Esophagus muscularis mucosa (tissue), 4 donors: ENCODE measurements around the gene SPP1. TPM values are rescaled to one million over a fixed set of nuclear protein-coding genes. Genes with fewer than 3 reads are reported as not detected.
"Not testable (repeated sequence)": the region's sequence is repeated elsewhere in the genome, so short reads cannot be mapped to it uniquely, and the experiment has no call there.

Source experiments
- DNase-seq: peaks from one replicate; pipeline ENCODE4 v3.0.0-alpha.2; 2017; ENCODE audit errors: extremely low spot score
- H3K27ac ChIP-seq, 4 donors: fragments of 200-600 bp; sonication (generic); replicated peaks in 1 of 4; 1 replicate in 3 of 4; 2 replicates in 1 of 4; pipeline ENCODE4 v1.5.1; 2016 to 2019; ENCODE audit warnings: mild to moderate bottlenecking in 1 of 4
- H3K27me3 ChIP-seq, 4 donors: fragments of 200-600 bp; sonication (generic); one replicate each; pipeline versions ENCODE4 v1.5.1 to v1.6.0; 2016 to 2019
- H3K36me3 ChIP-seq, 4 donors: fragments of 200-600 bp; sonication (generic); one replicate each; pipeline ENCODE4 v1.5.1; 2016 to 2019
- H3K4me1 ChIP-seq, 4 donors: fragments of 200-600 bp; sonication (generic); one replicate each; pipeline ENCODE4 v1.5.1; 2016 to 2019
- H3K4me3 ChIP-seq, 4 donors: fragments of 200-600 bp; sonication (generic); 1 replicate in 2 of 4; 2 replicates in 2 of 4; pipeline ENCODE4 v1.5.1; 2016 to 2019; ENCODE audit warnings: mild to moderate bottlenecking in 4 of 4, moderate library complexity in 1 of 4
- H3K9me3 ChIP-seq, 4 donors: fragments of 200-600 bp; sonication (generic); 1 replicate in 3 of 4; 2 replicates in 1 of 4; pipeline ENCODE4 v1.5.1; 2016 to 2019
- EP300 ChIP-seq: sonication (generic); formaldehyde crosslinking; IDR thresholded peaks from one replicate; pipeline ENCODE4 v1.6.1; 2017; ENCODE audit warnings: antibody characterized with exemption
- POLR2A ChIP-seq: fragments of 450-650 bp; IDR thresholded peaks from one replicate; pipeline ENCODE4 v1.6.1; 2017; ENCODE audit warnings: antibody characterized with exemption, moderate library complexity, mild to moderate bottlenecking, low read depth
- POLR2AphosphoS5 ChIP-seq, 2 donors: sonication (generic); formaldehyde crosslinking; IDR thresholded peaks; one replicate each; pipeline ENCODE4 v1.6.1; 2017; ENCODE audit warnings: antibody characterized with exemption in 2 of 2
- WGBS: methylation state at CpG from one replicate; pipeline ENCODE4 v1.1.5; 2018; 5-methylcytosine and 5-hydroxymethylcytosine counted together
- intact Hi-C: fragments of 100-400 bp; cut with DNase I; formaldehyde crosslinking; loops from one replicate; pipeline ENCODE4 v1.15.1; 2023
- total RNA-seq, 4 donors: library from RNA; depleted of rRNA; stranded (reverse); fragments of >200 nt; gene quantifications; one replicate each; pipeline versions ENCODE4 v1.1.0 to v1.2.1, GENCODE V29; 2016
- TF ChIP-seq, protein P1 (sequence below), 3 experiments: fragments of 200-600 bp in 2 of 3; fragments of 450-650 bp in 1 of 3; sonication (generic) in 2 of 3; IDR thresholded peaks; one replicate each; pipeline ENCODE4 v1.5.1; 2017 to 2019; ENCODE audit warnings: antibody characterized with exemption in 3 of 3, mild to moderate bottlenecking in 2 of 3, moderate library complexity in 1 of 3

Gene SPP1
- total RNA-seq, 4 donors from 2014 or later, result 2.5 to 45.4 (median 15.0) TPM

DNA sequence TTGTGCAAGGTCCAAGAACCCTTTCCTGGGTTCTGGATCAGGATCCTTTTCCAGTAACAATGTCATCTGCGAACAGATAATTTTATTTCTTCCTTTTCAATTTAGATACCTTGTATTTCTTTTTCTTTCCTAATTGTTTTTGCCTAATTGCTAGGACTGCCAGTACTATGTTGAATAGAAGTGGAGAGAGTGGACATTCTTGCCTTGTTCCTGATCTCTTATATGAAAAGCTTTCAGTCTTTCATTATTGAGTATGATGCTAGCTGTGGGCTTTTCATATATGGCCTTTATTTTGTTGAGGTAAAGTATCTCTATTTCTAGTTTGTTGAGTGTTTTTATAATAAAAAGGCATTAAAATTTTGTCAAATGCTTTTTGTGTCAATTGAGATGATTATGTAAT is 42.2 kb upstream of the SPP1 start:
- no peak for TF ChIP-seq POLR2A
- Histone ChIP-seq H3K4me1 (no peaks in the 10 kb centered on the region), H3K9me3 (peaks cover 0 to 8% (median 3%) of the 10 kb centered on the region in 4 donors), H3K27ac (no peak overlapping the region), H3K27me3 (no peaks in the 10 kb centered on the region), H3K36me3 (no peaks in the 10 kb centered on the region), H3K4me3 (no peak overlapping the region)
- WGBS, result 82% methylated on average over 1 of the region's 1 CpG
- intact Hi-C loops, result no loop called here
- DNase-seq, result no peak

DNA sequence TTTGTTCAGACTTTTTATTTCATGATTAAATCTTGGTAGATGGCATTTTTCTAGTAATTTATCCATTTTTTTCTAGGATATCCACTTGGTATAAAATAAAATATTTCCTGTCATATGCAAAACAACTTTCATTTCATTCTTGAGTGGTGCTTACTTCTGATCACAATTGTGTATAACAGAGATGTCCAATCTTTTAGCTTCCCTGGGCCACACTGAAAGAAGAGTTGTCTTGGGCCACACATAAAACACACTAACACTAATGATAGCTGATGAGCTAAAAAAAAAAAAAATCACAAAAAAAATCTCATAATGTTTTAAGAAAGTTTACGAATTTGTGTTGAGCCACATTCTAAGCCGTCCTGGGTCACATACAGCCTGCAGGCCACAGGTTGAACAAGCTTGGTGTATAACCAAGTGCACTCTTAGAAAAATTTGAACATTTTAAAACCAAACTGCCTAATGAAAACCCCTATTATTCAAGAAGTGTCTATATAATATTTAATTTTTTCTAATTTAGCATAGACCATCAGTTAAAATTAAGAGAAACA is 41.3 kb upstream of the SPP1 start:
- H3K27ac ChIP-seq, result no peak overlapping the region
- H3K4me1 ChIP-seq, result no peaks in the 10 kb centered on the region
- no peak overlapping the region for H3K4me3 ChIP-seq
- intact Hi-C loops, result no loop called here
- TF ChIP-seq POLR2AphosphoS5 (IDR thresholded peaks at IDR 0.05), result no peak
- no peak for TF ChIP-seq EP300
- TF ChIP-seq POLR2A, result no peak
- TF ChIP-seq, protein P1, sequence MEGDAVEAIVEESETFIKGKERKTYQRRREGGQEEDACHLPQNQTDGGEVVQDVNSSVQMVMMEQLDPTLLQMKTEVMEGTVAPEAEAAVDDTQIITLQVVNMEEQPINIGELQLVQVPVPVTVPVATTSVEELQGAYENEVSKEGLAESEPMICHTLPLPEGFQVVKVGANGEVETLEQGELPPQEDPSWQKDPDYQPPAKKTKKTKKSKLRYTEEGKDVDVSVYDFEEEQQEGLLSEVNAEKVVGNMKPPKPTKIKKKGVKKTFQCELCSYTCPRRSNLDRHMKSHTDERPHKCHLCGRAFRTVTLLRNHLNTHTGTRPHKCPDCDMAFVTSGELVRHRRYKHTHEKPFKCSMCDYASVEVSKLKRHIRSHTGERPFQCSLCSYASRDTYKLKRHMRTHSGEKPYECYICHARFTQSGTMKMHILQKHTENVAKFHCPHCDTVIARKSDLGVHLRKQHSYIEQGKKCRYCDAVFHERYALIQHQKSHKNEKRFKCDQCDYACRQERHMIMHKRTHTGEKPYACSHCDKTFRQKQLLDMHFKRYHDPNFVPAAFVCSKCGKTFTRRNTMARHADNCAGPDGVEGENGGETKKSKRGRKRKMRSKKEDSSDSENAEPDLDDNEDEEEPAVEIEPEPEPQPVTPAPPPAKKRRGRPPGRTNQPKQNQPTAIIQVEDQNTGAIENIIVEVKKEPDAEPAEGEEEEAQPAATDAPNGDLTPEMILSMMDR (IDR thresholded peaks at IDR 0.05), result no peak
- peaks cover 0 to 8% (median 3%) of the 10 kb centered on the region in 4 donors for H3K9me3 ChIP-seq
- no peak for DNase-seq
- H3K36me3 ChIP-seq, result no peaks in the 10 kb centered on the region
- H3K27me3 ChIP-seq, result no peaks in the 10 kb centered on the region
- 92% methylated on average over 2 of the region's 2 CpGs for WGBS

DNA sequence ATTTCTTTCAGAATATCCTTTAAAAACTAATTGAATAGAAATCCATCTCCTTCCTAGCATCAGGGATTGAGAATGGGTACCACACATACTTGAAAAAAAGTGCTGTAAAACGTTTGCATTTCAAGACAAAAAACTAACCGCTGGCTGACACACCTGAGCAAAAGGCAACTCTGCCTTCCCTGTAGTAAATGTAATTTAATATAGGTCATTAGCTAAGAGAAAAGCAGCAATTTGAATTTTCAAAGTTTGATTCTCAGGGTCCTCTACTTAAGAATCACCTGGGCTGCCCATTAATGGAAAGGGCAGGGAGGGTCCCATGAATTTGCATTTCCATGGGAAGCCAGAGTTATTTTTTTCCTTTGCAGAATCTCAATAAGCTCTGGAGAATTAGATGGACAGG is 40.5 kb upstream of the SPP1 start:
- DNase-seq, result no peak
- H3K9me3 ChIP-seq, result peaks cover 0 to 8% (median 3%) of the 10 kb centered on the region in 4 donors
- H3K27ac ChIP-seq, result no peak overlapping the region
- TF ChIP-seq POLR2AphosphoS5 (IDR thresholded peaks at IDR 0.05) (no peak), POLR2A (no peak), EP300 (no peak)
- TF ChIP-seq, protein P1 (IDR thresholded peaks at IDR 0.05), result no peak
- H3K4me3 ChIP-seq, result no peak overlapping the region
- H3K36me3 ChIP-seq, result no peaks in the 10 kb centered on the region
- 52% methylated on average over 2 of the region's 2 CpGs for WGBS
- intact Hi-C loops, result no loop called here
- no peaks in the 10 kb centered on the region for H3K4me1 ChIP-seq
- H3K27me3 ChIP-seq, result no peaks in the 10 kb centered on the region

DNA sequence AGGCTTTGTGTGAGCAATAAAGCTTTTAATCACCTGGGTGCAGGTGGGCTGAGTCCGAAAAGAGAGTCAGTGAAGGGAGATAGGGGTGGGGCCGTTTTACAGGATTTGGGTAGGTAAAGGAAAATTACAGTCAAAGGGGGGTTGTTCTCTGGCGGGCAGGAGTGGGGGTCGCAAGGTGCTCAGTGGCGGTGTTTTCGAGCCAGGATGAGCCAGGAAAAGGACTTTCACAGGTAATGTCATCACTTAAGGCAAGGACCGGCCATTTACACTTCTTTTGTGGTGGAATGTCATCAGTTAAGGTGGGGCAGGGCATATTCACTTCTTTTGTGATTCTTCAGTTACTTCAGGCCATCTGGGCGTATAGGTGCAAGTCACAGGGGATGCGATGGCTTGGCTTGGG is 39.6 kb upstream of the SPP1 start:
- H3K4me1 ChIP-seq, H3K27ac ChIP-seq, H3K9me3 ChIP-seq, DNase-seq, H3K36me3 ChIP-seq, intact Hi-C loops, H3K4me3 ChIP-seq, H3K27me3 ChIP-seq: not testable (repeated sequence)
- WGBS, result 88% methylated on average over 7 of the region's 9 CpGs

DNA sequence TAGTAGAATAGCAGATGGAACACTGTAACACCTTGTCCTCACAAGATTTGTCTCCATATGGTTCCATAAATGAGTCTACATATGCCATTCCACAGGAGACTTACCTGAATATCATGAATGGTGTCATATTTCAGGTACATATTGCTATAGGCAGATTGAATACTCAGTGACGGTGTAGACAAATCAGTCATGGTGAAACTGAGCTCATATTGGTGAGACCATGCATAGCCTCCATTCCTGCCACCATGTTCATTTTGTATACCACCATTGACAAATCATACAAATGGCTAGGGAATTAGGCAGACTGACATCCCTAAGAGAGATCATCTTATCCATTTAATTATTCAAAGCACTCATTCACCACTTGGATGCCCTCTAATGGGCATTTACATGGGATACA is 38.0 kb upstream of the SPP1 start:
- 95% methylated on average over 1 of the region's 1 CpG for WGBS
- Histone ChIP-seq H3K27me3 (no peaks in the 10 kb centered on the region), H3K4me3 (no peak overlapping the region), H3K36me3 (no peaks in the 10 kb centered on the region), H3K4me1 (no peaks in the 10 kb centered on the region), H3K9me3 (no peaks in the 10 kb centered on the region), H3K27ac (no peak overlapping the region)
- intact Hi-C loops, result no loop called here
- no peak for DNase-seq
- TF ChIP-seq POLR2A (no peak), EP300 (no peak), POLR2AphosphoS5 (IDR thresholded peaks at IDR 0.05) (no peak)
- TF ChIP-seq, protein P1 (IDR thresholded peaks at IDR 0.05), result no peak

DNA sequence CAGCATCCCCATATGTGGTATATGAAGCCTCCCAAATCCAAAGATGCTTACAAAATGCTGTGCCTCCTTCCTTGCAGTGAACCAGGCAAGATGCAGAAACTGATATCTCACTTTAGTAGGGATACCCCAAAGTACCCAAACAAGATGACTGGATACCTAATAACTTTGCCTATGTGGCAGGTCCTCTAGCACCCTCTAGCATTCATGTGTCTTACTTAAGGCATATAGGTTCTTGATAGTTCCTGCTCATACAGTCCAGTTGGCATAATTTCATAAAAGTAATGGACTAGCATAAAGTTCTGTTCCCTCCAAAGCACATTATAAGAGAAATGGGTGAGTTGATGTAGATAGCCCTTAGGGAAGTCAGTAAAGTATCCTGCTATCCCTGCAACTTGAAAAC is 36.8 kb upstream of the SPP1 start:
- no peaks in the 10 kb centered on the region for H3K9me3 ChIP-seq
- DNase-seq, result no peak
- no peak overlapping the region for H3K27ac ChIP-seq
- H3K4me1 ChIP-seq, result no peaks in the 10 kb centered on the region
- no peak overlapping the region for H3K4me3 ChIP-seq
- no peaks in the 10 kb centered on the region for H3K36me3 ChIP-seq
- H3K27me3 ChIP-seq, result no peaks in the 10 kb centered on the region
- intact Hi-C loops, result loop anchor here (1.0 kb wide), 1 partner anchor 12 kb away; no protein-coding TSS in a partner anchor
- no peak for TF ChIP-seq POLR2A
- TF ChIP-seq POLR2AphosphoS5 (IDR thresholded peaks at IDR 0.05), result no peak
- TF ChIP-seq EP300, result no peak
- TF ChIP-seq, protein P1 (IDR thresholded peaks at IDR 0.05), result no peak
